K562 (cell line): ENCODE data around the gene PNPO. TPM values are rescaled to one million over a fixed set of nuclear protein-coding genes. Genes with fewer than 3 reads are reported as not detected.

Experiments used
- ATF3 ChIP-seq, 2 experiments: fragments of 450-650 bp in 1 of 2; sonication (generic) in 1 of 2; formaldehyde crosslinking in 1 of 2; IDR thresholded peaks in 1 of 2; conservative IDR thresholded peaks in 1 of 2; 2 replicates each; pipeline versions ENCODE4 v1.6.1 to v1.8.1; 2016 to 2023; ENCODE audit warnings: mild to moderate bottlenecking in 2 of 2, moderate library complexity in 2 of 2, inconsistent platforms in 1 of 2, missing genetic modification reagents in 1 of 2
- CHD7 ChIP-seq: fragments of 200-600 bp; sonication (generic); IDR thresholded peaks from one replicate; pipeline ENCODE4 v1.6.1; 2012; ENCODE audit warnings: mild to moderate bottlenecking, low read depth, low read length, inconsistent platforms
- CREM ChIP-seq: IDR thresholded peaks from 2 replicates; pipeline ENCODE4 v1.6.1; 2014; ENCODE audit warnings: antibody characterized with exemption, low read depth
- ETV6 ChIP-seq, 3 experiments: fragments of 150-350 bp in 1 of 3; sonication (generic) in 1 of 3; formaldehyde crosslinking in 1 of 3; IDR thresholded peaks; 2 replicates each; pipeline versions ENCODE4 v1.6.1 to v1.8.0; 2014 to 2022; ENCODE audit warnings: borderline replicate concordance in 2 of 3, low read depth in 2 of 3, antibody characterized with exemption in 1 of 3, low read length in 1 of 3, mild to moderate bottlenecking in 1 of 3, missing genetic modification reagents in 1 of 3
- HLTF ChIP-seq: fragments of 450-650 bp; IDR thresholded peaks from 2 replicates; pipeline ENCODE4 v1.6.1; 2016
- MXI1 ChIP-seq: IDR thresholded peaks from 2 replicates; pipeline ENCODE4 v1.6.1; 2011; ENCODE audit warnings: low read depth, mild to moderate bottlenecking, improper control_type of control experiment, low read length
- SMAD2 ChIP-seq: fragments of 150-350 bp; IDR thresholded peaks from 2 replicates; pipeline ENCODE4 v1.6.1; 2014; ENCODE audit warnings: low read depth, mild to moderate bottlenecking, low read length
- SUPT5H ChIP-seq: fragments of 450-650 bp; IDR thresholded peaks from 2 replicates; pipeline ENCODE4 v1.6.1; 2016
- ZNF639 ChIP-seq, 2 experiments: fragments of 200-800 bp in 1 of 2; sonication (Bioruptor generic) in 1 of 2; sonication (generic) in 1 of 2; formaldehyde crosslinking in 1 of 2; IDR thresholded peaks in 1 of 2; conservative IDR thresholded peaks in 1 of 2; 2 replicates each; pipeline versions ENCODE4 v1.5.0 to v1.6.1; 2016 to 2020; ENCODE audit warnings: missing compliant biosample characterization in 1 of 2, missing genetic modification characterization in 1 of 2, missing genetic modification reagents in 1 of 2
- ZNF76 ChIP-seq: fragments of 250-450 bp; sonication (Bioruptor Pico); IDR thresholded peaks from 2 replicates; pipeline ENCODE4 v1.4.0; 2020; ENCODE audit warnings: mild to moderate bottlenecking, moderate library complexity, borderline replicate concordance
- ZNF764 ChIP-seq: fragments of 250-450 bp; sonication (Bioruptor Pico); IDR thresholded peaks from 2 replicates; pipeline ENCODE4 v1.4.0; 2020; ENCODE audit warnings: low read depth, mild to moderate bottlenecking, moderate library complexity
- polyA plus RNA-seq, 8 experiments: library from polyadenylated mRNA; depleted of rRNA in 4 of 8; stranded (reverse) in 5 of 8; unstranded in 3 of 8; fragments of >200 nt; fragmentation: Nextera tagmentation in 2 of 8; fragmentation: Illumina TruSeq in 1 of 8; extraction: Ambion mirVana in 2 of 8; extraction: Trizol in 1 of 8; gene quantifications; 2 replicates each; pipeline versions ENCODE4 v1.2.1 to v1.2.3, GENCODE V29; 2011 to 2014; ENCODE audit warnings: inconsistent platforms in 1 of 8, missing spikeins in 1 of 8
- total RNA-seq, 7 experiments: library from RNA; depleted of rRNA in 6 of 7; stranded (reverse); fragments of >200 nt in 6 of 7; fragmentation: Illumina TruSeq in 2 of 7; extraction: Trizol in 2 of 7; gene quantifications; 2 replicates each; pipeline versions ENCODE4 v1.2.1 to v1.2.3, GENCODE V29; 2011 to 2021; ENCODE audit warnings: low replicate concordance in 1 of 7

The PNPO gene
- total and polyA plus RNA-seq, 9 of the 15 experiments (the other 6 are each of a cell fraction or from before 2014, with no cell fraction given), result 16.6 to 39.0 (median 27.4) TPM

- TF ChIP-seq SMAD2 (no peak), MXI1 (no peak), ZNF764 (CRISPR knock-in tag) (no peak), HLTF (no peak), CHD7 (no peak), CREM (no peak), ATF3 (IDR thresholded peaks at IDR 0.05) (no peak), ATF3 (CRISPR knock-in tag; conservative IDR thresholded peaks at IDR 0.05) (no peak), ZNF76 (CRISPR knock-in tag) (peak; percentile 29; the same call in 1 of the 2 replicates), SUPT5H (no peak), ETV6 (IDR thresholded peaks at IDR 0.05; ENCODE audit: borderline replicate concordance in 1 of 2, low read depth in 2 of 2, low read length in 1 of 2) (no peak), ETV6 (CRISPR knock-in tag; IDR thresholded peaks at IDR 0.05; ENCODE audit: borderline replicate concordance) (no peak), ZNF639 (CRISPR knock-in tag; conservative IDR thresholded peaks at IDR 0.05 in 1 of 2, IDR thresholded peaks at IDR 0.05 in 1 of 2) (no peak)
These were observed 28.8 kb downstream of the PNPO start (continued) for GRCh38 chr17:47969930-47970724.
